HG03342 (cell line): Measurements from ENCODE around the gene EHMT1.
"Not testable (repeated sequence)": the region's sequence is repeated elsewhere in the genome, so short reads cannot be mapped to it uniquely, and the experiment has no call there.

Experiments used
- ATAC-seq: cut with Tn5 transposase; IDR thresholded peaks from one replicate; pipeline ENCODE4 v1.9.1; 2021; ENCODE audit warnings: mild to moderate bottlenecking, moderate library complexity; ENCODE audit not compliant: unreplicated experiment

EHMT1 gene

GRCh38 chr9:137800196-137801022 lies 181.6 kb downstream of the EHMT1 start:
- no peak for ATAC-seq

GRCh38 chr9:137801023-137801319 lies 182.2 kb downstream of the EHMT1 start:
- ATAC-seq = no peak

GRCh38 chr9:137802021-137802420 lies 183.2 kb downstream of the EHMT1 start:
- no peak for ATAC-seq

GRCh38 chr9:137802521-137803243 lies 183.9 kb downstream of the EHMT1 start:
- ATAC-seq = no peak

- ATAC-seq = no peak
Measured at GRCh38 chr9:137804908-137805630, 186.3 kb downstream of the EHMT1 start.

GRCh38 chr9:137807721-137808703 lies 189.2 kb downstream of the EHMT1 start:
- ATAC-seq = no peak

- no peak for ATAC-seq
Measured at GRCh38 chr9:137809040-137809576, 190.3 kb downstream of the EHMT1 start.

GRCh38 chr9:137809726-137810450 lies 191.1 kb downstream of the EHMT1 start:
- not testable (repeated sequence) for ATAC-seq

- ATAC-seq = no peak
Measured at GRCh38 chr9:137811283-137811870, 192.6 kb downstream of the EHMT1 start.

- ATAC-seq = no peak
Measured at GRCh38 chr9:137812356-137813023, 193.7 kb downstream of the EHMT1 start.

- ATAC-seq = no peak
Measured at GRCh38 chr9:137813167-137813566, 194.4 kb downstream of the EHMT1 start.

- no peak for ATAC-seq
Measured at GRCh38 chr9:137813651-137814415, 195.0 kb downstream of the EHMT1 start.

- no peak for ATAC-seq
Measured at GRCh38 chr9:137814436-137814835, 195.6 kb downstream of the EHMT1 start.

- no peak for ATAC-seq
Measured at GRCh38 chr9:137814841-137815240, 196.0 kb downstream of the EHMT1 start.

GRCh38 chr9:137815256-137816255 lies 196.8 kb downstream of the EHMT1 start:
- ATAC-seq = no peak

GRCh38 chr9:137816531-137817235 lies 197.9 kb downstream of the EHMT1 start:
- ATAC-seq = no peak
